ENCODE results near the gene FKBP8.

FKBP8 gene

DNA sequence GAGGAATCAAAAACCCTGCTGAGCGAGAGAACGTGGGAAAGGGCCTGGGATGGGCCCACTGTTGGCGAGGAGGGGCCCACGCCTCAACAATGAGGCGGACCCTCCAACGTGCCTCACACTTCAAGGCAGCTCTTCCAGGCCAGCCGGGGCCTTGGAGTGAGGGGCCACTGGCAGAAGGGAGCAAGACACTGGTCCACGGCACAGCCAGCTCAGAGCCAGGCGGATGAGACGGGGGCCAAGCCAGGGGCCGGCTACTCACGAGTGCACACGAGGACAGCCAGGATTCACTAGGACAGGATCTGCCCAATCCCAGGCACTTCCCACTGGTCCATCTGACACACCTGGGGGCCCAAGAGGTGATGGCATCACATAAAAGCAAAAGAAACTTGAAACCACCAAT, 42.0 kb downstream of the FKBP8 start:
- DNase-seq: no peak

DNA sequence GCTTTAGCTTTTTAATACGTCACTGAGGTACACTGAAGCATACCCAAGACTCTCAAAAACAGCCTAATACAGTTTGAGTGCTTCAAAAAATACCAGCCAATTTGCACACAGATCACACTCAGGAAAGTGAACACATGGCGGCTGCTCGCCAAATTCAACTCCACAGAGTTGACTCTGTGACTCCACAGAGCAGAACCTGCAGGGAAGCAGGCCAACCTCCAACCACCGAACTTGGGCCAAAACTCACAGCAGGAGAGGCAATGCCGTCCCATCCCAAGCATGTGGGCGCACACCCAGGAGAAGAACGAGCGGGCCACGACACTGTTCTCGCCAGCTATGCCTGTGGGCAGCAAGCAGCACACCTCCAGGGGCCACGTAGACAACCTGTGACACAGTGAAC, 42.6 kb downstream of the FKBP8 start:
- no peak for DNase-seq

DNA sequence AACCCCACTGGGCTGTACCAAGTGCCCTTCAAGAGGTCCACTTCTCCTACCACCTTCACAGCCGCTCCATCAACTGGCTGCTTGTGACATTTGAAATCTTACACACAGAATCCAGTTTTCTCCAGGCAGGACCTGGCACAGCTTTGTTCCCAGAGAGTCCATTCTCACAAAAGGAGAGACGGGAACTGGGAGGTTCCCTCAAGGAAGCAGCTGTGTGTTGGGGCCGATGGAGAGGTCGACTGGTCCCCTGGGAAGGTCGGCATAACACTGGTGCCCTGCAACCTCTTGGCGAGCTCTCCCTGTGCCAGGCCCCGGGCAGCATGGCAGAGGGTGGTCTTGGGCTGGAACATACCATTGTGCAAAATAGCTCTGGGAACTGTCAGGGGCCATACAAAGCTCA, 43.0 kb downstream of the FKBP8 start:
- no peak for DNase-seq

DNA sequence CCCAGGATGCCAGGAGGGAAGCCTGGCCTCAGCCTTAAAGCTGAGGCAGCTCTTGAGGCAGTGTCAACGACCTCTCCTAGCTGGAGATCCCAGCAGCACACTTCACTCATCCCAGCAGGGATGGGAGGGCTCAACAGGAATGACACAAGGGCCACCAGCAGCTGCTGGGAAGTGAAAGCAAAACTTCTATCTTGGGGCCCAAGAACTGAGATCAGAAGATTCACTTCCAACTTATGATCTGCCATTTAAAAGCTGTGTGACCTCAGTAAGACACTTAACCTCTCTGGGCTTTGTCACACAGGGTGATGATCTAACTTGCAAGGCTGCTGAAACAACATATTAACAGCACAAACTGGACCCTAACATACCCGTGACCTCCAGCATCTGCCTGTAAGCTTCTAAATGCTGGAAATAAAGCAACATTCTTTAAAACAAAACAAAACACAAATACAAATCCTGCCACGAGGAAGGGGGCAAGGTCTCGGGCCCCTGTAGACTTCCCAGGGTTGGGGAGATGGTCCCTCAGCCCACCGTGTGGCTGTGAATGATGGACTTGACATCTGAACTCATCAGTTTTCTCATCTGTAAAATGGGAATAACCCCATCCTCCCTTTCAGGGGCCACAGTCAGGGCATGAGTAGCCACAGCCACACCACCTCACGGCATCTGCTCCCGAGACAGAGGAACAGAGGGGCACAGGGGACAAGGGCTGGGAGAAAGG, 44.2 kb downstream of the FKBP8 start:
- peak; percentile 70 to 92 (median 83) for DNase-seq

DNA sequence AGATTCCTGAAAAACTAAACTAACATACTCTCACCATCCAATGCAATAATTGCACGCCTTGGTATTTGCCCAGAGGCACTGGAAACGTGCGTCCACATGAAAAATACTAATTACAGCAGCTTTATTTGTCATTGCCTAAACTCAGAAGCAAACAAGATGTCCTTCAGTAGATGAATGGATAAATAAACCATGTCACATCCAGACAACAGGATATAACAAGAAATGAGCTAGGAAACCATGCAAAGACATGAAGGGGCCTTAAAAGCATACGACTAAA, 46.5 kb downstream of the FKBP8 start:
- DNase-seq: no peak

DNA sequence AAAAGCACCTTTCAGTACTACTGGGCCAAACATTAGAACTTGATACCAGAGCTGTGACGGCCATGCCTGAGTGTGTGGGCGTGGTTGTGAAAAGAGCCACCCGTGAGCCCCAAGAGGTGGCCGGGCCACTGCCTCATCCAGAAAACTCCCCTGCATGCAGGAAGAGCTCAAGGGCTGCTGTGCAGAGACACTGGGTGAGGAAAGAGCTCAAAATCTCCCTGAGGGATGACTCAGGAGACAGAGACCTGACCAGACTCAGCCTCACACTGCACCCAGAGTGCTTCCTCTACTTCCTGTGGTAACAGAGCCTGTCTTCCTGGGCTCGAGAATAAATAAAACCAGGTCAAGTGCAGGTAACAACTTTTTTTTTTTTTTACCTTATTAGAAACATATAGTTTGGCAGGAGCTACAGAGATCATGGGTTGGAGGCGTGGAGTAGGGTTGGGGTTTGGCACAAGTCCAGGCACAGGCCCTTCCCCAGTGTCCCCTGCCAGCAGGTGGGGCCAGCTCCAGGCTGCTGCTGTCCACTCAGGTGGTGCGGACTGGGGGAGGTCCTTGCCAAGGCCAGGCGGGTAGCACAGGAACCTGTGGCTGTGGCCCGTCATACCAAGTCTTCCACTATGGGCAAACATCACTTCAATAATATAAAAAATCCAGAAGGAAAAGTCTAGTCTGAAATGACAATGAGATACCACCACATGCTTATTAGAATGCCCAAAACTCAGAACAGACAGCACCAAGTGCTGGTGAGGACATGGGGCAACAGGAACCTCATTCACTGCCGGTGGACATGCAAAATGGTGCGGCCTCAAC, 47.0 kb downstream of the FKBP8 start:
- DNase-seq: peak; percentile 95 to 98 (median 96)

DNA sequence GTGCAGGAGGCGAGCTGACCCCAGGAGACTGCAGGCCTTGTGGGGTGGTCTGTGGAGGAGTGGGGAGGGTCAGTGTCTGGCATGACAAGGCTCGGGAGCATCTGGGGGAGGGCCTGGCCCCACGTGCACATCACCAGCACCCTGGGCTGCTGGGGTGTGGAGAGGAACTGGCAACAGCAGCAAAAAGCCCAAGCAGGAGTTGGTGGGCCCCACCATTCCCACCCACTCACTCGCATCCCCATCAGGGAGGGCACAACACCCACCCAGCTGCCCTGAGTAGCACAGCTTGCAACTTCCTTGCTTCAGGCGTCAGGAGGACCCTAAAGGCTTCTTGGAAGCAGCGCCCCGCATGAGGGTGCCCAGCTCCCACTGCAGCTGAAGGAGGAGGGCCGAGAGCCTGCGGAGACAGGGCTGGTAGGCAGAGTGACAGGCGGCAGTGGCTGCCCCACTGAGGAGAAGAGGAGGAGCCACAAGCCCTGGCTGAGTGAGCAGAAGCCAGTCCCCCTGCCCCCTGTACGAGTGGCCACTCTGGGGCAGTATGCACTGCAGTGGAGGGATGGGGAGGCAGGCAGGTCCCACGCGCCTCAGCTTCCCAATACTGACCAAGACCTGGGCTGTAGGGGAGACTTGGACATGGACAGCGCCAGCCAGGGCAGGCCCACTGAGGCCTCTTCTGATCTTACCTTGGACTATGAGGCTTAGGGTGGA, 48.0 kb downstream of the FKBP8 start:
- DNase-seq: no peak

DNA sequence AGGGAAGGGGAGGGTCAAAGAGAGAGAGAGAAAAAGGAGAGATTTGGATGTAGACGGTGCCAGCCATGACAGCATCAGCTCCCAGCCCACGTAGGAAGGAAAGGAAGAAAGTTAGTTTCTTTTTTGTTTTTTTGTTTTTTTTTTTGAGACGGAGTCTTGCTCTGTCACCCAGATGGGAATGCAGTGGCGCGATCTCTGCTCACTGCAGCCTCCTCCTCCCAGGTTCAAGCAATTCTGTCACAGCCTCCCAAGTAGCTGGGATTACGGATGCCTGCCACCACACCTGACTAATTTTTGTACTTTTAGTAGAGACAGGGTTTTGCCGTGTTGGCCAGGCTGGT, 49.1 kb downstream of the FKBP8 start:
- peak; percentile 52 to 79 (median 62) for DNase-seq

DNA sequence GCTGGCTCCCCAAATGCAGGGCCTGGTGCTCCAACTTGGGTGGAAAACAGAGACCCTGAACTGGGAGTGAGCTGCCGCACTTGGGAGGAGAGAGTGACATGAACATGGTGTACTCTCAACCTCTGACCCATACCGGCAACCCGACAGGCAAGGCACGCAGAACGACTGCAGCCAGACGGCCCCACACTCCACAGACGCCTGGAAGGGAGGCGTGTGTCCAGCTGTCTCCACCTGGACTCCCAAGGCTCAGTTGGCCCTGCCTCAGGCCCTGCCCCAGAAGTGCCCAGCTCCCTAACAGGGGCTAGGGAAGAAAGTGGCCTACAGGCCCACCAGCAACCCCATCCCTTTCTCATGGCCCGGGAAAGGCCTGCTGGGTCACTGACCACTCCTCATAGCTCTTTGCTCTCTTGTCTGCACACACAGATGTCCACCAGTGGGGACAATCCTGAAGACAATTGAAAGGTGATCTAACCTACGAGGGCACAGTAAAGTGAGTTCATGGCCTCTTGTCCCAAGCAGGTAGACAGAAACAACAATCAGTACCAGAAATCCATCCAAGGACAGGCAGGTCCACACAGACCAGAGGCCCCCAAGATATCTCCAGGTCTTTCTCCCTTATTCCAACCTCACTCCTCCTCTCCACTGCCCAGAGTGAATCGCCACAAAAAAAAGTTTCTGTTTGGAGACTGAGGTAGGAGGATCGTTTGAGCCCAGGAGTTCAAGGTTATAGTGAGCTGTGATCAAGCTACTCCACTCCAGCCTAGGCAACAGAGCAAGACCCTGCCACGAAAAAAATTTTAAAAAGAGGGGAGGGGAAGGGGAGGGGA, 49.7 kb downstream of the FKBP8 start:
- DNase-seq: no peak

DNA sequence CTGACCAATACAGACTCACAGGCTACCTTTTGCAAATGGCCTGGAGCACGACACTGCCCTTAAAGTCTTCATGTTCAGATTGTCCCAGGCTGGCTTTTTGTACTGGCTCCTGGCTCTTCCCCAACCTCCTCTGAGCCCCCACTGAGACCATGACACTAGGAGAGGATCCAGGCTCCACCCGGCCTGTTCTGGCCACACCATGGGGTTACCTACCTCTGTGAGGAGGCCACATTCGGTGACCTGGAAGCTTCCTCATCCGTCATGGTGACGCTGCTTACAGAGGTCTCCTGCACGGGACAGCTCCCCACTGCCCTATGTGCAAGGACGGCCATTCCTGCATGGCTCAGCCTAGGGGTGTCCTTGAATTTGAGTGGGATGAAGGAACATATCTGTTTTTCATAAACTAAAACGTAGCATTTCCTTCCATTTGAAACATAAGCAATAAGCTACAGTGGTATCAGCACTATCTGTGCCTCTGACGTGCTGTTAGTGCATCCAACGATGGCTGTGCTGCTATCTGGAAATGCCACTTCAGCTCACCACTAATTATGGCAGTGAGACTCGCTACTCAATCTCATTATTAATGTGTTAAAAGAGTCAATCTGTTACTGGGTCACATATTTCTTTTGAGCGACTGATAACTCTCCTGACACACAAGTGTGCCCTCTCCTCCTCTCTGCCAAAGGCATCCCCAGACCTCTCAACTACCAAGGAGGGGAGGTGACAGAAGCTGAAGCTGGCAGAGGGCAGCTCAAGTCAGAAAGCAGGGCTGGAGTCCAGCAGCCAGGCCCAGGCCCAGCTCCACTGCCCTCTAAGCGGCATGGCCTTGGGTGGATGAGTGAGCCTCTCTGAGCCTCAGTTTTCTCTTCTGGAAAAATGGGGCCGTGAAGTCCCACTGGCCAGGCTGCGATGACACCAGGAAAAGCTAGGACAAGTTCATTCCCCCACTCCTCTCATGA, 51.1 kb downstream of the FKBP8 start:
- no peak for DNase-seq

DNA sequence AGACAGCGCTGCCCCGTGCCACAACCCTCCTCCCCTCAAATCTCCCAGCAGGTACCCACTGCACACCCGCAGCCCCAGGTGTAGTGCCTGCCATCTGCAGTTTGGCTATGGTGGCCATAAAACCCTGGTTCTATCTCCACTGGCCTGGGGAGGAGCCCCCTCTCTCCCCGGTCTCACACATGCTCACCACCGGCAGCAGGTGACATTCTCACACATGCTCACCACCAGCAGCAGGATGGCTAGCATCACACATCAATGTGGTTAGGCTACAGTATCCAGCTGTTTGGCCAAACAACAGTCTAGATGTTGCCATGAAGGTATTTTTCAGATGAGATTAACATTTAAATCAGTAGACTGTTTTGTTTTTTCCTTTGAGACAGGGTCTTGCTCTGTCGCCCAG, 52.6 kb downstream of the FKBP8 start:
- DNase-seq: no peak

DNA sequence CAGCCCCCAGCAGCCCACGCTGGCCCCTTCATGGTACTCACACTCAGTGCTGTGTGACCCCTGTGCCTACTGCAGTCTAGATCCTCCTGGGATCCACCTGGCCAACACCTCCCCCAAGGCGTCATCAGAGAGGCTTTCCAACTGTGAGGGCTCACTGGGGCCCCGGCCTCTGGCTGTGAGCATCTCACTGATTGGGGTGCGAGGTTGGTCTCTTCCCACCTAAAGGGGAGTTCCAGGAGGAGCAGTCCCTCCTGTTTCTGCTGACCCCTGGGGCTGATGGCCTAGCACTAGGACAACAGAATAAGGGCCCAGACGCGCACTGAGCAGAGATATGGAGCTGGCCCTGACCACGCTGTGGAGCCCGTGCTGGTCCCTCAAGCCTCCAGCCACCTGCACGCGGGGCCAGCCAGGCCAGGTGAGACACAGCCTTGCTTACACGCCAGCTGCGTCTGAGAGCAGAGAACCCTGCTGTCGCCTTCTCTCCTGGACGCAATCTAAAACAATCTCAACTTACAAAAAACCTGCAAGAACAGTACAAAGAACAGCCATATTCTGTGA, 53.7 kb downstream of the FKBP8 start:
- DNase-seq: no peak

DNA sequence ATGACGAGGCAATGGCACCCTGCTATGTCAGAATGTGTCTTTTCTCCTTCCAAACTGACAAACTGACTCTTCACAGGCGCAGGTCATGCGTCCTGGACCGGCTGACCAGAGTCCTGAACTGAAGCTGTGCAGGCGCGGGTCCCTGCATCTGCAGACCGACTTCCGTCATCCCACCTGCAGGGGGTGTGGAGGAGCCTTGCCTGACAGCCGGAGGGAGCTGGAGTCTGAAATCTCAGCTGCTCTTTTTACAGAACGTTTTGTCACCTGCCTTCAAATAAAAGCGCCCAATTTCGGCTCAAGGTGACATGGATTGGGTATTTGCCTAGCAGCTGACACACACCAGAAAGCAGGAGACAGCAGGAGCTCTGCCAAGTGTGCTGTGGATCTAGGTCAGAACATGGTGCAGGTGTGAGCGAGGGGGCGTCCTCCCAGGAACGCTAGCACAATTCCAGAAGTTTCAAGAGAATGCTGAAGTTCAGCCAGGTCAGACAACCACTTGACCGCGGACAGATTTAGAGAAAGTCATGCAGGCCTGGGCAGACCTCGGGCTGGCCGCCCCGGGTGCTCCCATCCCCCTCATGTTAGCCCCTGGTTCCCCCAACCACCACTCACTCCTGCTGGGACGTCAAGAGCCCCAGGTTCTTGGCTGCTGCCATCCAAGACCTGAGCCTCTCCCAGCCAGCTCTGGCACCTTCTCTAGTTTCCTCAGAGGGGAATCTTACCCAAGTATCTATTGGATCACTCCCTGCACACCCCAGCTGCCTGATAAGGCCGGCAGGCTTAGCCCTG, 54.3 kb downstream of the FKBP8 start:
- DNase-seq: no peak

DNA sequence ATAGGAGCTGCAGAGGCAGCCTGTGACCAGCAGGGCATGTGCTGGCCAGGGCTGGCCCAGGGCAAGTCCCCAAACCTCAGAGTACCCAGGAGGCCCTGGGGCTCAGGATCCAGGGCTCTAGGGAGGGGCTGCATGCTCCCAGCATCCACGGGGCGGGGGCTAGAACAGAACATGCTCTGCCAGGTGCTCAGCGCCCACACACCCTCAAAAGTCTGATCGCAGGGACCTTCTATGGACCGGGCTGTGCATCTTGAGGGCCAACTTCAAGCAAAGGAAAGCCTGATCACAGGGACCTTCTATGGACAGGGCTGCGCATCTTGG, 55.0 kb downstream of the FKBP8 start:
- DNase-seq: peak; percentile 62 to 72 (median 71)

DNA sequence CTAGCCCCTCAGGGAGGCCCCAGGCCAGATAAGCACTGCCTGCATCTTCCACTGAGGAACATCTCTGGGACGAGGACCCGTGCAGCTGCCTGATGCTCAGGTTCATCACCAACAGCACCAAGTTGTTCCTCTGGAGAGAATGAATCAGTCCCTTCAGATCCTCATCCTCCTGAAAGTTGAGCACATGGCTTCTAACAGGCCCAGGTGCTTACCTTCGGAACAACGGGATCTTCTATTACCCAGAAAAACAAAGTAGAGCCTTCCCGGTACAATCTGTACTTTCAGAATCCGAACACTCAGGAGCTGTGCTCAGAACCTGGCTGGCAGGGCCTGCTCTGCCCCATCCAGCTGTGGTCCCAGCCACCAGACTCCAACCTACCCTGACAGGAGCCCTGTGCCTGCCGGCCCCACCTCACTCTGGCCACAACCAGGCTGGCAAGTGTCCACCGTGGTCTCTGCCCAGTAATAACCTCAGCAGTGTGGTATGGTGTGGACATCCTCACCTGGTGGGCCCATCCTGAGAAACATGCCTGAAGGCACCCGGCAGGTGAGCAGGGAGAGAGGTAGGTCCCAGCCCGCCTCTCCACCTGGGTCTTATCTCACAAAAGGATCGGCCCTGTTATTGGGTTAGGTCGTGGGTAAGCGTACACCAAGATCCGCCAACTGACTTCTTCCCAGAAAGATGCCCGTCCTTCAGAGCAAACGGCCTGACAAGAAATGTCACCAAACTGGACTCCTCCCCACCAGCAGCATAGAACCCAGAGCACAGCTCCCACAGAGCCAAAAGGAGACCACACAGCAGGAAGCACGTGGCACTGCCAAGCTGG, 55.6 kb downstream of the FKBP8 start:
- no peak for DNase-seq

DNA sequence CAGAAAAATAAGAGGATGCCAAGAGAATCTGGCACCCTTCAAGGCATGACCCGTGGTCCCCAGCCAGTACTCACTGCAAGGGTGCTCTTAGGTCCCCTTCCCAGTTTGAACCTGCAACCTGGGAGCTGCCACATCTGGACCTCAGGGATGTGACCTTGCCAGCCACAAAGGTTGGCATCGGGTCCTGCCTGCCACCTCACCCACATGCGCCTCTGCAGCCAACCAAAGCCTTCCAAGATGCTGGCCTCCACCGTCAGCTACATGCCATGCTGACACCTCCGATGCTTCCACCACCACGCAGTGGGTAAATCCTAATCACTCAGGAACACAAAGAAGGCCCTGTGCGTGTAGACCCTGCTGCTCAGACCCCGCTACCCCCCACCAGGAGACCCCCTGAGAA, 56.6 kb downstream of the FKBP8 start:
- DNase-seq: no peak

DNA sequence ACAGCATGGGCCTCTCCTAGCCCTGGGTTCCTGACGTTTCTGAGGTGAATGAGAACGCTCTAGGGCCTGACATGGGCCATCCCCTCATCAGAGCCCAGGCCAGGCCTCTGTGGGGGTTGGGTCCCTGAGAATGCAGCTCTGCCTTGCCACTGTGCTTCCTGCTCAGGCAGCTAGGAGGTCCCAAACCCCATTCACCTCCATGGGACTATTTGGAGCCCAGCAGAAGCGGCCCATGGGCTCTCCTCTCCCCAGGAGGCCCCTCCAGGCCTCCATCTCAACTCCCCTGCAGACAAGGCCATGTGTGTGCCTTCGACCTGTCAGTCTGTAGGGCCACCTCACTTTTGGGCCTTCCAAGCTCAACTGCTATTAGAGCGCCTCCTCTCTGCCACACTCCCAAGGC, 58.4 kb downstream of the FKBP8 start:
- DNase-seq: no peak

DNA sequence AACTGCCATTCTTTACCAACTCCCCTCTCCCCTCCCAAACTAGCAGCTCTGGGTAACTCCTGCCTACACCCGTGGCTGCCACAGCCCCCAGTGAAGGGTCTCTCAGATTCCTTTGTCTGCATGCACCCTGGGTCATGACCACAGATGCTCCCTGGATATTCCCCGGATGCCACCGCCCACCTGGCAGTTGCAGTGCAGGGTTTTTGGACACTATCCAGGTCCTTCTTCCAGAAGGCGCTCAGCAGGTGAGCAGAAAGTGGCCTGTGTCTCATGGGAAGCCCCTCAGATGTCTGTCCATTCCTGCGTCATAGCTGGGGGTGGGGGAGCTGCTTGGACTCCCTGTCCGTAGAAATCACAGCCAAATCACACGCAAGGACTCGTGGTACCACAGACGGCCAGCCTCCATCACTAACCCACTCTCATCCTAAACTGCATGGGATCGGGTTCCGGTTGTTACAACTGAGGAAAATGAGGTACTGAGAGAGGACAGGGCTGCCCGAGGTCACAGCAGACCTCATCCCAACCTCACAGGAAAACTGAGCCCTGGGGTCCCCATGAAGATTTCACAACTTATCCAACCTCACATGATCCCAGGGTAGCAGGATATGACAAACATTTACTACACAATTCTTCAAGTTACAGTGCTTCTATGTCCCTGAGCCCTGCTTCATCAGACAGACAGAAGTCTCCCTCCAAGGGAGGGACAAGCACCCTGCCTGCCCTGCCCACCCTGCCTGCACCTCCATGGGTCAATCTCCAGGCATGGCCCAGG, 60.1 kb downstream of the FKBP8 start:
- DNase-seq: peak in 1 of 3 donors; percentile 61

Measured in suppressor macrophage treated with lipopolysaccharide for 1 hour (primary cell).